GM12801 (cell line): ENCODE results near the gene COL4A5.

Source experiments
- CTCF ChIP-seq: IDR thresholded peaks from one replicate; pipeline ENCODE4 v1.5.1; 2011; ENCODE audit warnings: control low read depth; ENCODE audit not compliant: insufficient read length; ENCODE audit errors: extremely low read depth

Gene COL4A5

GRCh38 chrX:108666101-108666500, 226.5 kb downstream of the COL4A5 start:
- TF ChIP-seq CTCF: no peak

DNA sequence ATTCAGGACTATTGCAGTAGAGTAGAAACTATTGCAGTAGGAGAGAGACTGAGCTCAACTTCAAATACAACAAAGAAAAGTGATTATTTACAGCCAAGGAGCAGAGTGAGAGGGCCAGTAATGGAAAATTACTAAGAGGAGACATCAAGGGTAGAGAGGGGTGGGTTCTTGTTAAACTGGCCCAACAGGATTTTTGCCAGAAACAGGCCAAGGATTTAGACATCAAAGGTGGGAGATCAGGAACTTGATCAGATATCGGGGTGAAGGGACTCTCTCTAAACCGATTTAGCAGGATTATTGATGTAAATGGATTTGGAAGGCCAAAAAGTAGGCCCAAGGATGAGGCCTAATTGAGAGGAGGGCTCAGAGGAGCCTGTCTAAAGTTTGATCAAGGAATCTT, 231.9 kb downstream of the COL4A5 start:
- no peak for TF ChIP-seq CTCF

- TF ChIP-seq CTCF: no peak
Measured at GRCh38 chrX:108696690-108697089, 257.1 kb downstream of the COL4A5 start.

GRCh38 chrX:108699368-108699767, 259.7 kb downstream of the COL4A5 start:
- no peak for TF ChIP-seq CTCF

DNA sequence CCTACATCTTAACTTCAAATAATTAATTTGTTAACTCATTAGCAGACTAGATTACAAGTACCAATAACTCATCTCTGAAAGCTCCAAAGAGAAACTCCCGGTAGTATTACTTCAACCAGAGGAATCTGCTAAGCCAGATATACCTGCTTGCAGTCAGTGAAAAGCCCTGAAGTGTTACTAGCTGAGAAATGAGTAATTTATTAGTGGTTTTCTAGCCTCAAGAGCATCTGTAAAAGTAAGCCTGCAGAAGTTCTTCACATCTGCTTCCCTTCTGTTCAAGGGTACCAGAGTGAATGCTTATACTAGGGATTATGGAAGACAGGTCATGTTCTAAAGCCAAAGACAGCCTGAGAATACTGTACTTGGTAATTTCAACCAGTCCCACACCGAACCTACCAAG, 262.0 kb downstream of the COL4A5 start:
- TF ChIP-seq CTCF: no peak

DNA sequence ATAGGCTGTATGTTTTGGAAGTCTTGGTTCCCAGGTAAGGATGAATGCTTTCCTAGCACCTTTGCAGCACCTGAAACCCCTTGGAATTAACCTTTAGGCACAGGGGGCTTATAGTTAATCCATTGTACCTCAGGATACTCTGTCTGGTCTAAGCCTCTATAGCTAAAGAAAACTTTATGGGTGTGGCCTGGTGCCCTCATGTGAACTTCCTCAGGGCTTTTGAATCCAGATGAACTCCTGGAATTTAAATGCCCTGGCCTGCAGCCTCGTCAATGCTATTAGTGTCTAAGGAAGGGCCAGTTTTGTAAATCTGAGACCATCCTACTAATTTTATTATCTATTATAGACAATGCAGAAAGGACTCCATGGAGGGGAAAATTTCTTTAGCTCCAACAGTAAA, 262.9 kb downstream of the COL4A5 start:
- no peak for TF ChIP-seq CTCF

DNA sequence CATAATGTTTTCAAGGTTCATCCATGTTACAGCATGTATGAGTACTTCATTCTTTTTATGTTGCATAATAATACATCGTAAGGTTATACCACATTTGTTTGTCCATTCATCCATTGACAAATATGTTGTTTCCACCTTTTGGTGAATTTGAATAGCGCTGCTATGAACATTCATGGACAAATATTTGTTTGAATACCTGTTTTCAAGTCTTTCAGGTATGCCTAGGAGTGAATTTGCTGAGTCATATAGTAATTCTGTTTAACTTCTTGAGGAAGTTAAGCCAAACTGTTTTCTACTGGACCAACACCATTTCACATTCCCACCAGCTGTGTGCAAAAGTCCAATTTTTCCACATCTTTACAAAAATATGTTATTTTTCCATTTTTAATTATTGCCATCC, 265.2 kb downstream of the COL4A5 start:
- TF ChIP-seq CTCF: no peak

DNA sequence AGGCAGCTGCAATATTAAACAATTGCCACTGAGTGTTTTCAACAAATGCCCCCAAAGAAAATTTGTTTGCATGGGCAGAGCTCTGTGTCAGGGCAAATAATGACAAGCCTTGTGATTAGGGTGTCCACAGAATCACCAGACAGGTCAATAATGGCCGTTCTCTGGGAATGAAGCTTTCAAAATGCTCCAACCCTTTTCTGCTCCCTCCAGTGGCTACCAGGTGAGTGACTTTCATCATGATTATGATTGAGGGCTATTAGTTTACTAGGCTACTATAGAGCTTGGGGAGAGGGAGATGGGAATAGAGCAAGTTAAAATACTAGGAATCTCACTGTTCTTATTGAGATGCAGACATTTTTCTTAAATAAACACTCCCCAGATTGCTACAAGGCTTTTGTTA, 273.2 kb downstream of the COL4A5 start:
- TF ChIP-seq CTCF: no peak
